HL-60 (cell line): ENCODE data around the gene NEK5.
A peak's percentile ranks its signal among the peaks of the same experiment; 100 is the strongest.

Experiments used
- DNase-seq, 2 experiments: peaks; one replicate each; pipeline ENCODE4 v3.0.0-alpha.2; 2010 to 2020; ENCODE audit warnings: low read depth in 1 of 2, low spot score in 1 of 2
- H3K27ac ChIP-seq: fragments of 250-450 bp; sonication (Bioruptor Pico); replicated peaks from 2 replicates; pipeline ENCODE4 v1.5.1; 2020; ENCODE audit warnings: mild to moderate bottlenecking, moderate library complexity
- H3K27me3 ChIP-seq: fragments of 250-450 bp; sonication (Bioruptor Pico); 2 replicates; pipeline ENCODE4 v1.5.1; 2021; ENCODE audit warnings: mild to moderate bottlenecking, moderate library complexity; ENCODE audit not compliant: insufficient read depth, poor library complexity, severe bottlenecking
- H3K4me3 ChIP-seq: replicated peaks from 2 replicates; pipeline ENCODE4 v1.5.1; 2011; ENCODE audit warnings: mild to moderate bottlenecking, control low read depth, low read length; ENCODE audit not compliant: insufficient read depth
- GABPA ChIP-seq: IDR thresholded peaks from 2 replicates; pipeline ENCODE4 v1.6.1; 2012; ENCODE audit warnings: low read depth
- POLR2AphosphoS5 ChIP-seq: IDR thresholded peaks from 2 replicates; pipeline ENCODE4 v1.6.1; 2012; ENCODE audit warnings: low read depth
- SPI1 ChIP-seq: IDR thresholded peaks from 2 replicates; pipeline ENCODE4 v1.6.1; 2012; ENCODE audit warnings: low read depth, mild to moderate bottlenecking, borderline replicate concordance
- TF ChIP-seq, protein P1 (sequence below): IDR thresholded peaks from 2 replicates; pipeline ENCODE4 v1.6.1; 2012; ENCODE audit warnings: low read depth; ENCODE audit not compliant: insufficient replicate concordance
- TF ChIP-seq, protein P2 (sequence below): IDR thresholded peaks from one replicate; pipeline ENCODE4 v1.5.1; 2011; ENCODE audit warnings: low read length, control low read depth, inconsistent platforms; ENCODE audit not compliant: insufficient read depth

Gene NEK5

GRCh38 chr13:52162279-52163101 is 33.6 kb upstream of the NEK5 start:
- peak overlapping the region; percentile 32; the same call in 1 of the 2 replicates for H3K27ac ChIP-seq

DNA sequence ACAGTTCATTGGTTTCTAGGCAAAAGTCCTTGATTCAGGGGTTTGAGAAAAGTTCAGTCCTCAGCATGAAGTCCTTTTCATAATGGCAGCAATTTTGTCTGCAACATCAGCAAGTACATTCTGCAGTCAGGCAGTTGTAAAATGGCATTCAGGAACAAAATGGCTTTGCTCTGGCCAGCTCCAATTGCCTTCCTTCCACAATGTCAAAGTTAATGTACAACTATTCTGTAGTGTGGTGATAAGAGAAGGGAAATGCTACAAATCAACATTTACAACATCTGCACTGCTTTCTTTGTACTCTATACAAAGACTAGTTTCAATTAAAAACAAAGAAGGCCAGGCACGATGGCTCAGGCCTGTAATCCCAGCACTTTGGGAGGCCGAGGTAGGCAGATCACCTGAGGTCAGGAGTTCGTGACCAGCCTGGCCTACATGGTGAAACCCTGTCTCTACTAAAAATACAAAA is 32.3 kb upstream of the NEK5 start:
- DNase-seq, result no peak
- no peak for TF ChIP-seq GABPA
- TF ChIP-seq, protein P1, sequence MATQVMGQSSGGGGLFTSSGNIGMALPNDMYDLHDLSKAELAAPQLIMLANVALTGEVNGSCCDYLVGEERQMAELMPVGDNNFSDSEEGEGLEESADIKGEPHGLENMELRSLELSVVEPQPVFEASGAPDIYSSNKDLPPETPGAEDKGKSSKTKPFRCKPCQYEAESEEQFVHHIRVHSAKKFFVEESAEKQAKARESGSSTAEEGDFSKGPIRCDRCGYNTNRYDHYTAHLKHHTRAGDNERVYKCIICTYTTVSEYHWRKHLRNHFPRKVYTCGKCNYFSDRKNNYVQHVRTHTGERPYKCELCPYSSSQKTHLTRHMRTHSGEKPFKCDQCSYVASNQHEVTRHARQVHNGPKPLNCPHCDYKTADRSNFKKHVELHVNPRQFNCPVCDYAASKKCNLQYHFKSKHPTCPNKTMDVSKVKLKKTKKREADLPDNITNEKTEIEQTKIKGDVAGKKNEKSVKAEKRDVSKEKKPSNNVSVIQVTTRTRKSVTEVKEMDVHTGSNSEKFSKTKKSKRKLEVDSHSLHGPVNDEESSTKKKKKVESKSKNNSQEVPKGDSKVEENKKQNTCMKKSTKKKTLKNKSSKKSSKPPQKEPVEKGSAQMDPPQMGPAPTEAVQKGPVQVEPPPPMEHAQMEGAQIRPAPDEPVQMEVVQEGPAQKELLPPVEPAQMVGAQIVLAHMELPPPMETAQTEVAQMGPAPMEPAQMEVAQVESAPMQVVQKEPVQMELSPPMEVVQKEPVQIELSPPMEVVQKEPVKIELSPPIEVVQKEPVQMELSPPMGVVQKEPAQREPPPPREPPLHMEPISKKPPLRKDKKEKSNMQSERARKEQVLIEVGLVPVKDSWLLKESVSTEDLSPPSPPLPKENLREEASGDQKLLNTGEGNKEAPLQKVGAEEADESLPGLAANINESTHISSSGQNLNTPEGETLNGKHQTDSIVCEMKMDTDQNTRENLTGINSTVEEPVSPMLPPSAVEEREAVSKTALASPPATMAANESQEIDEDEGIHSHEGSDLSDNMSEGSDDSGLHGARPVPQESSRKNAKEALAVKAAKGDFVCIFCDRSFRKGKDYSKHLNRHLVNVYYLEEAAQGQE, result no peak
- no peak for TF ChIP-seq POLR2AphosphoS5
- TF ChIP-seq SPI1, result no peak
- TF ChIP-seq, protein P2, sequence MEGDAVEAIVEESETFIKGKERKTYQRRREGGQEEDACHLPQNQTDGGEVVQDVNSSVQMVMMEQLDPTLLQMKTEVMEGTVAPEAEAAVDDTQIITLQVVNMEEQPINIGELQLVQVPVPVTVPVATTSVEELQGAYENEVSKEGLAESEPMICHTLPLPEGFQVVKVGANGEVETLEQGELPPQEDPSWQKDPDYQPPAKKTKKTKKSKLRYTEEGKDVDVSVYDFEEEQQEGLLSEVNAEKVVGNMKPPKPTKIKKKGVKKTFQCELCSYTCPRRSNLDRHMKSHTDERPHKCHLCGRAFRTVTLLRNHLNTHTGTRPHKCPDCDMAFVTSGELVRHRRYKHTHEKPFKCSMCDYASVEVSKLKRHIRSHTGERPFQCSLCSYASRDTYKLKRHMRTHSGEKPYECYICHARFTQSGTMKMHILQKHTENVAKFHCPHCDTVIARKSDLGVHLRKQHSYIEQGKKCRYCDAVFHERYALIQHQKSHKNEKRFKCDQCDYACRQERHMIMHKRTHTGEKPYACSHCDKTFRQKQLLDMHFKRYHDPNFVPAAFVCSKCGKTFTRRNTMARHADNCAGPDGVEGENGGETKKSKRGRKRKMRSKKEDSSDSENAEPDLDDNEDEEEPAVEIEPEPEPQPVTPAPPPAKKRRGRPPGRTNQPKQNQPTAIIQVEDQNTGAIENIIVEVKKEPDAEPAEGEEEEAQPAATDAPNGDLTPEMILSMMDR, result no peak
- Histone ChIP-seq H3K4me3 (no peak overlapping the region), H3K27me3 (no peaks in the 10 kb centered on the region), H3K27ac (no peak overlapping the region)

More at GRCh38 chr13:52162279-52163101, 33.6 kb upstream of the NEK5 start:
- no peak overlapping the region for H3K4me3 ChIP-seq
- TF ChIP-seq SPI1 (no peak), GABPA (no peak), POLR2AphosphoS5 (no peak)
- TF ChIP-seq, protein P1, result no peak
- no peak for DNase-seq
- no peaks in the 10 kb centered on the region for H3K27me3 ChIP-seq

- Histone ChIP-seq H3K27ac (no peak overlapping the region), H3K4me3 (no peak overlapping the region), H3K27me3 (no peaks in the 10 kb centered on the region)
- TF ChIP-seq SPI1 (no peak), POLR2AphosphoS5 (no peak), GABPA (no peak)
- TF ChIP-seq, protein P2, result no peak
- TF ChIP-seq, protein P1, result no peak
- DNase-seq, result no peak
Observed at GRCh38 chr13:52160506-52160905, 31.6 kb upstream of the NEK5 start.
